ENCODE measurements around the gene SDR42E2. TPM values are rescaled to one million over a fixed set of nuclear protein-coding genes. Genes with fewer than 3 reads are reported as not detected.

The SDR42E2 gene
- total and polyA plus RNA-seq, 10 of the 15 experiments (the other 5 are each of a cell fraction or from before 2014, with no cell fraction given) = 0.01 to 0.09 (median 0.08) TPM; not detected in 4

DNA sequence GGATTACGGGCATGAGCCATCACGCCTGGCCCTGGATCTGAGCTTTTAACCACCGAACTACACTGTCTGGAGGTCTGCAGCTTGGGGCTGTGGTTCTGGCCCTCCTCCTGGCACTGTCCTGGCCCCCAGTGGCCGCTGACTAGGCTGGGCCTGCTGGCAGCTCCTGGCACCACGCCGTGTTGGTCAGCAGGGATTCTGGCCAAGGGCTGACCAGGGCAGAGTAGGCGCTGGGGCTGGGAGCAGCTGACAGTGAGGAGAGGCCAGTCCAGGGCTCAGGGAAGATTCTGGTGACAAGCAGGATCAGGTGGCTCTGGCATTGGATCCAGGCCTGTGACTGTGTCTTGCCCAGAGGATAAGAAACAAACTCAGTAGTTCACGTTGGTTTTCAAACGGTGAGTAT is 58.4 kb downstream of the SDR42E2 start (continued):
- TF ChIP-seq, protein P1, sequence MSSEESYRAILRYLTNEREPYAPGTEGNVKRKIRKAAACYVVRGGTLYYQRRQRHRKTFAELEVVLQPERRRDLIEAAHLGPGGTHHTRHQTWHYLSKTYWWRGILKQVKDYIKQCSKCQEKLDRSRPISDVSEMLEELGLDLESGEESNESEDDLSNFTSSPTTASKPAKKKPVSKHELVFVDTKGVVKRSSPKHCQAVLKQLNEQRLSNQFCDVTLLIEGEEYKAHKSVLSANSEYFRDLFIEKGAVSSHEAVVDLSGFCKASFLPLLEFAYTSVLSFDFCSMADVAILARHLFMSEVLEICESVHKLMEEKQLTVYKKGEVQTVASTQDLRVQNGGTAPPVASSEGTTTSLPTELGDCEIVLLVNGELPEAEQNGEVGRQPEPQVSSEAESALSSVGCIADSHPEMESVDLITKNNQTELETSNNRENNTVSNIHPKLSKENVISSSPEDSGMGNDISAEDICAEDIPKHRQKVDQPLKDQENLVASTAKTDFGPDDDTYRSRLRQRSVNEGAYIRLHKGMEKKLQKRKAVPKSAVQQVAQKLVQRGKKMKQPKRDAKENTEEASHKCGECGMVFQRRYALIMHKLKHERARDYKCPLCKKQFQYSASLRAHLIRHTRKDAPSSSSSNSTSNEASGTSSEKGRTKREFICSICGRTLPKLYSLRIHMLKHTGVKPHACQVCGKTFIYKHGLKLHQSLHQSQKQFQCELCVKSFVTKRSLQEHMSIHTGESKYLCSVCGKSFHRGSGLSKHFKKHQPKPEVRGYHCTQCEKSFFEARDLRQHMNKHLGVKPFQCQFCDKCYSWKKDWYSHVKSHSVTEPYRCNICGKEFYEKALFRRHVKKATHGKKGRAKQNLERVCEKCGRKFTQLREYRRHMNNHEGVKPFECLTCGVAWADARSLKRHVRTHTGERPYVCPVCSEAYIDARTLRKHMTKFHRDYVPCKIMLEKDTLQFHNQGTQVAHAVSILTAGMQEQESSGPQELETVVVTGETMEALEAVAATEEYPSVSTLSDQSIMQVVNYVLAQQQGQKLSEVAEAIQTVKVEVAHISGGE (CRISPR knock-in tag; IDR thresholded peaks at IDR 0.05) = no peak
- TF ChIP-seq ZNF207 (IDR thresholded peaks at IDR 0.05; ENCODE audit: borderline replicate concordance) = no peak
- TF ChIP-seq MYB (IDR thresholded peaks at IDR 0.05; ENCODE audit: borderline replicate concordance, low read depth, low read length) = no peak
- no peak for TF ChIP-seq BMI1 (IDR thresholded peaks at IDR 0.05; ENCODE audit: borderline replicate concordance)

DNA sequence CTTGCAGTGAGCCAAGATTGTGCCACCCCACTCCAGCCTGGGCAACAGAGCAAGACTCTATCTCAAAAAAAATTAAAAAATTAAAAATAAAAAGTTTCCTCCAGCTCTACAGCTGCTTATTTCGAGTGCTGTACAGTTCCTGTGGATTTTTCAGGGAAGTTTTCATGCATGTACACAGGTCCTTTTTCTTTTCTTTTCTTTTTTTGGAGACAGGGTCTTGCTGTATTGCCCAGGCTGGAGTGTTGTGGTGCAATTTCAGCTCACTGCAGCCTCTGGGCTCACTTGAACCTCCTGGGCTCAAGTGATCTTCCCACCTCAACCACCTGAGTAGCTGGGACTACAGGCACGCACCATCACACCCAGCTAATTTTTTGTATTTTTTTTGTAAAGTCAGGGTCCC is 59.7 kb downstream of the SDR42E2 start:
- no peak overlapping the region for H3K4me2 ChIP-seq (ENCODE audit: control insufficient read depth, insufficient read depth)
- ChIA-PET CTCF (interaction anchor here (0.9 to 1.0 kb wide), 2 partner anchors 13 to 35 kb away, joined by 3 read pairs; no protein-coding TSS in a partner anchor), SMC1A (ENCODE audit: uncharacterized antibody, unreplicated experiment) (interaction anchor here (1.1 to 8.2 kb wide), 2 partner anchors 15 to 64 kb away, joined by 3 to 83 read pairs; partner anchors contain the start of gene EEF2K), POLR2A (no interaction called here), RAD21 (ENCODE audit: unreplicated experiment) (no interaction called here)
- no peak overlapping the region for H2AFZ ChIP-seq (ENCODE audit: control insufficient read depth, low read depth, low read length)
- no peak overlapping the region for H3K4me3 ChIP-seq
- no TSS peak for BruUV-seq (replicated peaks)
- H3K27me3 ChIP-seq (replicated peaks in 1 of 2; ENCODE audit: control insufficient read depth in 2 of 2, insufficient read depth in 2 of 2, low read length in 1 of 2) = no peaks in the 10 kb centered on the region
- in situ Hi-C loops (cut with MboI) = no loop called here
- H3K36me3 ChIP-seq (ENCODE audit: control insufficient read depth in 2 of 2, insufficient read depth in 2 of 2, low read length in 1 of 2) = peaks cover 3 to 10% of the 10 kb centered on the region in 2 experiments
- no peaks in the 10 kb centered on the region for H4K20me1 ChIP-seq (ENCODE audit: control insufficient read depth, insufficient read depth)
- H3K9ac ChIP-seq (ENCODE audit: control insufficient read depth, insufficient read depth, low read length) = no peak overlapping the region
- FAIRE-seq (no peak), DNase-seq (ENCODE audit: low read depth, low spot score) (no peak), ATAC-seq (no peak)
- no peaks in the 10 kb centered on the region for H3K9me3 ChIP-seq (replicated peaks; ENCODE audit: control insufficient read depth, insufficient read depth, low read length)
- WGBS (ENCODE audit: insufficient coverage, insufficient replicate concordance, low lambda C conversion rate, missing lambda C conversion rate) = 97% methylated on average over 2 of the region's 2 CpGs
- peaks cover 12% of the 10 kb centered on the region for H3K4me1 ChIP-seq (ENCODE audit: control insufficient read depth, insufficient read depth, low read length)
- H3K79me2 ChIP-seq (ENCODE audit: control insufficient read depth, insufficient read depth, low read length) = peaks cover 22% of the 10 kb centered on the region
- H3K27ac ChIP-seq (ENCODE audit: control insufficient read depth, insufficient read depth) = no peak overlapping the region
- intact Hi-C loops (cut with micrococcal nuclease; ENCODE audit: unreplicated experiment) = no loop called here
- TF ChIP-seq, protein P2, sequence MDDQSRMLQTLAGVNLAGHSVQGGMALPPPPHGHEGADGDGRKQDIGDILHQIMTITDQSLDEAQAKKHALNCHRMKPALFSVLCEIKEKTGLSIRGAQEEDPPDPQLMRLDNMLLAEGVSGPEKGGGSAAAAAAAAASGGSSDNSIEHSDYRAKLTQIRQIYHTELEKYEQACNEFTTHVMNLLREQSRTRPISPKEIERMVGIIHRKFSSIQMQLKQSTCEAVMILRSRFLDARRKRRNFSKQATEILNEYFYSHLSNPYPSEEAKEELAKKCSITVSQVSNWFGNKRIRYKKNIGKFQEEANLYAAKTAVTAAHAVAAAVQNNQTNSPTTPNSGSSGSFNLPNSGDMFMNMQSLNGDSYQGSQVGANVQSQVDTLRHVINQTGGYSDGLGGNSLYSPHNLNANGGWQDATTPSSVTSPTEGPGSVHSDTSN (IDR thresholded peaks at IDR 0.05; ENCODE audit: insufficient replicate concordance, low read depth, low read length) = no peak
- TF ChIP-seq SREBF1 (IDR thresholded peaks at IDR 0.05; ENCODE audit: low read length) (no peak), PAX5 (IDR thresholded peaks at IDR 0.05; ENCODE audit: borderline replicate concordance, low read depth, low read length) (no peak)
- TF ChIP-seq, protein P3, sequence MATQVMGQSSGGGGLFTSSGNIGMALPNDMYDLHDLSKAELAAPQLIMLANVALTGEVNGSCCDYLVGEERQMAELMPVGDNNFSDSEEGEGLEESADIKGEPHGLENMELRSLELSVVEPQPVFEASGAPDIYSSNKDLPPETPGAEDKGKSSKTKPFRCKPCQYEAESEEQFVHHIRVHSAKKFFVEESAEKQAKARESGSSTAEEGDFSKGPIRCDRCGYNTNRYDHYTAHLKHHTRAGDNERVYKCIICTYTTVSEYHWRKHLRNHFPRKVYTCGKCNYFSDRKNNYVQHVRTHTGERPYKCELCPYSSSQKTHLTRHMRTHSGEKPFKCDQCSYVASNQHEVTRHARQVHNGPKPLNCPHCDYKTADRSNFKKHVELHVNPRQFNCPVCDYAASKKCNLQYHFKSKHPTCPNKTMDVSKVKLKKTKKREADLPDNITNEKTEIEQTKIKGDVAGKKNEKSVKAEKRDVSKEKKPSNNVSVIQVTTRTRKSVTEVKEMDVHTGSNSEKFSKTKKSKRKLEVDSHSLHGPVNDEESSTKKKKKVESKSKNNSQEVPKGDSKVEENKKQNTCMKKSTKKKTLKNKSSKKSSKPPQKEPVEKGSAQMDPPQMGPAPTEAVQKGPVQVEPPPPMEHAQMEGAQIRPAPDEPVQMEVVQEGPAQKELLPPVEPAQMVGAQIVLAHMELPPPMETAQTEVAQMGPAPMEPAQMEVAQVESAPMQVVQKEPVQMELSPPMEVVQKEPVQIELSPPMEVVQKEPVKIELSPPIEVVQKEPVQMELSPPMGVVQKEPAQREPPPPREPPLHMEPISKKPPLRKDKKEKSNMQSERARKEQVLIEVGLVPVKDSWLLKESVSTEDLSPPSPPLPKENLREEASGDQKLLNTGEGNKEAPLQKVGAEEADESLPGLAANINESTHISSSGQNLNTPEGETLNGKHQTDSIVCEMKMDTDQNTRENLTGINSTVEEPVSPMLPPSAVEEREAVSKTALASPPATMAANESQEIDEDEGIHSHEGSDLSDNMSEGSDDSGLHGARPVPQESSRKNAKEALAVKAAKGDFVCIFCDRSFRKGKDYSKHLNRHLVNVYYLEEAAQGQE (IDR thresholded peaks at IDR 0.05; ENCODE audit: low read depth, low read length) = no peak
- TF ChIP-seq, protein P4, sequence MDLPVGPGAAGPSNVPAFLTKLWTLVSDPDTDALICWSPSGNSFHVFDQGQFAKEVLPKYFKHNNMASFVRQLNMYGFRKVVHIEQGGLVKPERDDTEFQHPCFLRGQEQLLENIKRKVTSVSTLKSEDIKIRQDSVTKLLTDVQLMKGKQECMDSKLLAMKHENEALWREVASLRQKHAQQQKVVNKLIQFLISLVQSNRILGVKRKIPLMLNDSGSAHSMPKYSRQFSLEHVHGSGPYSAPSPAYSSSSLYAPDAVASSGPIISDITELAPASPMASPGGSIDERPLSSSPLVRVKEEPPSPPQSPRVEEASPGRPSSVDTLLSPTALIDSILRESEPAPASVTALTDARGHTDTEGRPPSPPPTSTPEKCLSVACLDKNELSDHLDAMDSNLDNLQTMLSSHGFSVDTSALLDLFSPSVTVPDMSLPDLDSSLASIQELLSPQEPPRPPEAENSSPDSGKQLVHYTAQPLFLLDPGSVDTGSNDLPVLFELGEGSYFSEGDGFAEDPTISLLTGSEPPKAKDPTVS (IDR thresholded peaks at IDR 0.05; ENCODE audit: low read depth, low read length) = no peak
- TF ChIP-seq, protein P5, sequence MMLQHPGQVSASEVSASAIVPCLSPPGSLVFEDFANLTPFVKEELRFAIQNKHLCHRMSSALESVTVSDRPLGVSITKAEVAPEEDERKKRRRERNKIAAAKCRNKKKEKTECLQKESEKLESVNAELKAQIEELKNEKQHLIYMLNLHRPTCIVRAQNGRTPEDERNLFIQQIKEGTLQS (IDR thresholded peaks at IDR 0.05; ENCODE audit: borderline replicate concordance, extremely low read depth, low read depth, low read length) = no peak

Data from GM12878 (cell line).